ENCODE data around the gene ITGA5.
A peak's percentile ranks its signal among the peaks of the same experiment; 100 is the strongest.

ITGA5 gene
- total RNA-seq, result 225 to 474 (median 362) reads per million in 17 experiments

DNA sequence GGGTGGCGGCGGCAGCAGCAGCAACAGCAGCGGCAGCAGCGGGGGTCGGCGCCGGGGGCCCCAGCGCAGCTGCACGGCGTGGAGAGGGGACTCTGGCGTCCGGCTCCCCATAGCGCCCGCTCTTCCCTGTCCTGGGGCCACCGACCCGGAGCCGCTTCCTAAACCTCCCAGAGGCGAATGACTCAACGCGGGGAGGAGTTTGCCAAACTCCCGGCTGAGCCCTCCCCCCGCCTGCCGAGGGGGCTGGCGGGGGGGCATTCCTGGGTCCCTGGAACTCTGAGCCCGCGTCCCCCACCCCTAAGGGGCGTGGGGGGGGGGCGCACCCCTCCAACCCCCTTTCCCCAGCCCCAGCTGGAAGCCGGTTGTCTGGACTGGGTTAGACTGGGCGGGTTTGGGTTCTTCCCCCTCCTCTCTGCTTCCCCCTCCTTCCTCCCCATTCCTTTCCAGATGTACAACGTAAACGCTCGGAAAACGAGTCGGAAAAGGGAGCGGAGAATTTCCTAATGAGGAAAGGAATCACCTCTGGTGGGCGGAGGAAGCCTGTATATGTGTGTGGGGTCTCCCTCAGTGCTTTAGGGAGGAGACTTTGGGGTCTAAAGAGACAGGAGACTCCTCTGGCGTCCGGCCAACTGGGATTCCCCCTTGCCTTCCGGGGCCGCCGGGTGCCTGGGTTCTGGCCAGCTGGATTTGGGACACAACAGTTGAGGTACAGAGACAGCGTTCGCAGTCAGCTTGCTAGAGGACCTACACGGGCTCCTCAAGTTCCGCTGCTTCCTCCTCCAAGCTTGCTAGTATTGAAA is at the start of gene ITGA5:
Gene ITGA5 (minus strand): TSS at position 179 of the 800 bp plus-strand sequence. CDS start 68 bp downstream, at position 111.
- DNase-seq, result peak in 3 of 4 experiments; percentile 70 to 87 (median 82)

DNA sequence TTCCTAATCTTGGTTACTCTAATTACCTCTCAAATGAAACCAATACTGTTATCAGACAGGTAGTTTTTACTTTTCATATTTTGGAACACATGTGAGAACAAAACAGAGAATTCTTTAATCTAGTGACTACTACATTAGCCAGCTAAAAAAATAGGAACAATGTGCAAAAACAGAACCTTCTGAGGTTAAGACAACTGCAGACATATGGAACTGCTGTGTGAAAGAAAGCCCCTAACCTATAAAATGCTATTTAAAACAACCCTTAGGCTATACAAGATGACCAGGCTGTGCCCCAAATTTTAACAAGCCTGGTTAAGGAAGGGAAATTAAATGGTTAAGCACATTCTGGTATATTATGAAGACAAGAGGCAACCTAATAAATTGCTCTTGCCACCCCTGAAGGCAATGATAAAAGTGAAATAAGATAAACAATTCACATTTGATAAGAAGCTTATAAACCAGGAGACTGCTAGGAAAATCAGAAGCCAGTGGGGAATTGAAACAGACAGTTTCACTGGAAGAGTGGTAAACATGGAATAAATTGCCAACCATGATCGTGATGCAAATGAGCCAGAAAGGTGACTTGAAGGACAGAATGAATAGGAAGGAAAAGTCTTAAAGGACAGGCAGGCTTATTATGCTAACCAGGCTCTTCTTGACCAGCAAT is 46.9 kb upstream of the ITGA5 start:
- peak in 1 of 4 experiments; percentile 28 for DNase-seq

DNA sequence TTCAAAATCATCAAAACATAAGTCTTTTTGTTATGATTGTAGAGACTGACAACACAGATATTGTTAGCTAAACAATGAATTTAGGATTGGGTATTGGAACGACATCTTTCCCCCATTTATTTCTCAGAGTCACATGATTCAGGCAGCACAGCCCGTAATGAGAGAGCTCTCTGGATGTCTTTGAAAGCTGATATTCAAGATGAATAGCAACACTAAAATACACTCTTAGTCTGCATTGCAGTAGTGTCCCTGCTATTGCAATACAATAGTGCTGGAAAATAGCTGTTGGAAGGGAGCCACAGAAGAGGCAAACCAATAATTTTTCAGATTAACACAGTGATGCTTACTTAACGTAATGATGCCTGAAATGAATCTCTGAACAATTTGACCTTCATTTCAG is 44.4 kb upstream of the ITGA5 start:
- no peak for DNase-seq

DNA sequence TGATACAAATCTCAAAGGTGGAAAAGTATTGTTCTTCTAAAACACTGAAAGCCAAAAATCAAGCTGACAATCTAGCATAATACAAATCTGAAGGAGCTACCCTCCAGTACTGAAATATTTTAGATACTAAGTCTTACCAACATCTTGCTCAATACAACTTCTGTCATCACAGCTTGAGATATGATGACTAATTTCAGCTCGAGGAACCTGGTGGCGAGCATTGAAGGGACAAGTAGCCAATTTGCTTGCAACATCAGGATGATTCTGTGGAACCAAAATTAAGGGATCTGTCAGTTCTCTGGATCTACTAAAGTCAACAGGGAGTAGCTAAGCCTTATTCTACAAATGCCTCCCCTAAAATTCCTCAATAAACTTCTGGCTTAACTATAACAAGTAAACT is 44.0 kb upstream of the ITGA5 start:
- peak; percentile 81 to 94 (median 88) for DNase-seq

DNA sequence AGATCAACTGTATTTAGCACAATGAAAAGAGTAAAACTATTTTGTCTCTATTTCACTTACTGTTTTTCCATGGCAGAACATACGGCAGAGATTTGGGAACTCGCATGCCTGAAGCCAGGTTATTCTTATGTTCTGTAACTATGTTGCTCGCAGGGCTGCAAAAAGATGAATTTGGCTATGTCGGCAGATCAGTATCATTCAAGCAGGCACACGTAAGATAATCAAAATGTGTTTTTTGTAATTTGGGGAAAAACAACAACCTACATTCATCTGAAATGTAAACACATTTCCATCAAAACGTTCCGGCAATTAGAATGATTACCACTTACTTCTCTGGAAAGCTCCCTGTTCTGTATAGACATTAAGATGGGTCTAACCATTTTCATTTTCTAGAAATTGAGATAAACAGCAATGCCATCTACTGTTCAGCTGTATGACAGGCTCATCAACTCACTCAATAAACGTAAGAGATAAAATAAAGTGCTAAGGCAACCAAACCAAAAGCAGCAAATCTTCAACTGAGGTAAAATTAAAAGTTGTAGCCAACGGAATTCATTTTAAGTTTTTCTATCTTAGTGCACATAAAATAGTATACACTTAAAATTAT is 41.4 kb upstream of the ITGA5 start:
- no peak for DNase-seq

DNA sequence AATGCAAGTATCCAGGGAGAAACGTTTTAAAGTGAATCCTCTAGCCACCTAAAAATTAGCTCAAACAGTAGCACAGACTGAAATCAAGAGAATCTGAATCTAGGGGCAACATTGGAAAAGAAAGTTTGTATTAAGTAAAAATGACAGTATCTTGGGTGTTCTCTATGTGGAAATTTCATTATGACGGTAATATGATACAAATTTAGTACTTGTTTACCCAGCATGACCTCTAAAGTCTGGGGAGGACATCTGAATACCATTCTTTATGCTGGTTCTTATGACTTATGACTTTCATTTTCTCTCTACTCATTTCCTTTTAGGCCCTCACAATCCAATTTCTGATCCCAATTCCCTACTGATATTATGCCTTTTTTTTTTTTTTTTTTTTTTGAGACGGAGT is 40.3 kb upstream of the ITGA5 start:
- no peak for DNase-seq

DNA sequence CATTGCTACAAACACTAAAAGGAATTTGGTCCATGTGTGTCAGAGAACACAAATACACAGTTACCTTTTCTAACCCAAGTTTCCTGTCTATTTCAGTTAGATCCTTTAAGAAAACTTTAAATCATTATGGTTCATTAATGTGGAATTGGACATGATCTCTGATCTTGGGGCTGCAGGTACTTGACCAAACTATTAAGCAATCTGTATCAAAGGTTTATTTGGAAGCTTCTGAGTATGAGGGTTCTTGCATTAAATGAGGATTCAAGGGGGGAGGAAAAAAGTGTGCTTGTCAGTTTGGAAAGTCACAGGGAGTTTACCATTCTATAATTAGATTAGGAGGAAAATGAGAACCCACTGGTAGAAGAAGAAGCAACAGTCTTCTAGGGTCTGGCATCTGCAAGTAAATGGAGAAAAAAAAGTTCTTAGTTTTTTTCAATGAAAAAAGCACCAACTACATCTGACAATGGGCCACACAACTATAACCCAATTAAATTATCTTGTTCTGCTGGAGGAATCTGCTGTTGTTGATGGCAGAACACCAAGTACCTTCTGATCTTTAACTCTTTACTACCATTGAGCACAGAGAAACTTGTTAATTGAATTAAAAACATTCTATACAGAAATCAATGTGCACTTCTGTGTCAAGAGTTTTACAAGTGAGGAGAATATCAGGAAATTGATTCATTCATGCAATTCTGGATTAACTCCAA is 36.8 kb upstream of the ITGA5 start:
- no peak for DNase-seq

DNA sequence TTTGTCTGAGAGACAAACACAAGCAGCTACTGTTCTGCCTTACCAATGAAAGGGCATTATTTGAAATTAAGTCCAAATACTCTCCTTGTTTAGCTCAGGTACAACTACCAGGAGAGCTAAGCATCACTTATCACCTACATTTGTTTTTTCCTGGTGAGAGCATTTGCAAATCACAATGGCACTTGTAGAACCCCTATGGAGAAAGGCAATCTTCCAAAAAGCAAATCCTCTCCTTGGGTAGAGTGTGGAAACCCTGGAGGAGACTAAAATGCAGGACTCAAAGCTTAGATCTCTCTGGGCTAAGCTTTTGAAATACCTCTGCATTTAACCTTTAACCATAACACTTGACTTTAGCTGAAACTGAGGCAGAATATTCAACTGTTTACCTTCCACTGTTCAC is 33.6 kb upstream of the ITGA5 start:
- no peak for DNase-seq

DNA sequence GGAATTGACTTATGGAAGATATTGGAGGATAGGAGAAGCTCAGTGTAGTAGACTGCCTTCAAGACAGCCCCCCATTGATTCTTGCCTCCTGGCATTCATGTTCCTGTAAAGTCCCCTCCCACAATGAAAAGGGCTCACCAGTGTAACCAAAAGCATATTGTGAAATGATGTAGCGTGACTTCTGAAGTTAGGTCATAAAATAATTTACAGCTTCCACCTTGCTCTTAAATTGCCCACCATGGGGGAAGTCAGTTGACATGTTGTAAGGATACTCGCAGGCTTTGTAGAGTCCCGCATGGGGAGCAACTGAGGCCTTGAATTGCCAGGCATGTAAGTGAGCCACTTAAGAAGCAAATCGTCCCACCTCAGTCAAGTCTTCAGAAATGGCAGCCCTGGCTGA is 29.3 kb upstream of the ITGA5 start:
- peak; percentile 29 to 71 (median 47) for DNase-seq

DNA sequence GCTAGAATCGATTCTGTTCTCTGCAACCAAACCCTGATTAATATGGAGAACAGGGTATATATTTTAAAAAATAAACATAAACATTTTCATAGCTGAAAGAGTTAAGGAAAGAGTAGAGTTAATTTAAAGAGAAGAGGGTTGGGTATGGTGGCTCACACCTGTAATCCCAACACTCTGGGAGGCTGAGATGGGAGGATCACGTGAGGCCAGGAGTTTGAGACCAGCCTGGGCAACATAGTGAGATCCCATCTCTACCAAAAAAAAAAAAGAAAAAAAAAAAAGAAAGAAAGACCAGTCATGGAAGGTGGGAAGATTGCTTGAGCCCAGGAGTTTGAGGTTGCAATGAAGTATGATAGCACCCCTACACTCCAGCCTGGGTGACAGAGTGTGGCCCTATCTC is 28.9 kb upstream of the ITGA5 start:
- no peak for DNase-seq

DNA sequence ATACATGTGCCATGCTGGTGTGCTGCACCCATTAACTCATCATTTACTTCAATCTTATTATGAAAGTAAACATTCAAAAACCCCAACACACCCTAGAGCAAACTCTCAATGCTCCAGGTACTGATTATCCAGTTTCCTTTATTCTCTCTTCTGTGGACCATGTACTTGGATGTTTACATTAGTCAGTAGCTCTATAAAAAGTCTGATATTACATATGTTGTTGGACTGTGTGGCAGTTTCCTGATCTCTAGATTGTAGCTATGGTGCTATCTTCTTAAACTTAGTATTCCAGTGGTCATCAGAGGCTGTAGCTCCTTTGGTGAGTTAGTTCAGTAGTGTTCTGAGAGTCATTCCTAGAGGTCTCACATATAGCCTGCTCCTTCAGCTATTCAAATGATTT is 25.1 kb upstream of the ITGA5 start:
- DNase-seq, result no peak

DNA sequence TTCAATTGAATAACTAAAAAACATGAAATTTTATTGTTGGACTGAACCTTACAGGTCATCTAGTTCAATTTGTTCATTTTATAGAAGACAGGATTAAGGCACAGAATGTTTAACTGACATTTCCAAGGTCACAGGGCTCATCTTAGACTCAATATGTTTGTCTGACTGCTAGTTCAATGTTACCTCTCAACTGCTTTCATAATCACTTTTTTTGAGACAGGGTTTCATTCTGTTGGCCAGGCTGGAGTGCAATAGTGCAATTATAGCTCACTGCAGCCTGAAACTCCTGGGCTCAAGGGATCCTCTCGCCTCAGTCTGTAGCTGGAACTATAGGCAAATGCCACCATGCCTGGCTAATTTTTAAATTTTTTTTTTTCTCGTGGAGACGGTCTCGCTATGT is 24.4 kb upstream of the ITGA5 start:
- DNase-seq, result no peak

DNA sequence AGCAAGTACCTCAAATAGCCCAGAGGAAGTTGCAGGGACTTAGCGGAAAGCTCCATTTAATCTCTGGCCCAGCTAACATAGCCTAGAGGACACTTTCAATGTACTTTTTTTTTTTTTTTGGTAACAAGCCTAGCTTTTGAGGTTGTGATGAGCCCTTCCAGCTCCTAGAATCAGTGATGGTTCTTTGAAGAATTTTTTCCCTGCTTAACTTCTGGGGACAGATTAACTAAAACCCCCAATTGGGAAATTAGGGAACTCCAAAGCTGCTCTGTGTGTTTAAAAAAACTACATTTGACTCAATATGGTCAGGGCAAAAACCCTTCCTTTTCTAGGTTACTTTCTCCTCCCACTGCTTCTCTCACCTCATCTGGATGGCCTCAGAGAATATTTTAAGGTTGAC is 23.9 kb upstream of the ITGA5 start:
- peak in 3 of 4 experiments; percentile 31 to 51 (median 33) for DNase-seq

DNA sequence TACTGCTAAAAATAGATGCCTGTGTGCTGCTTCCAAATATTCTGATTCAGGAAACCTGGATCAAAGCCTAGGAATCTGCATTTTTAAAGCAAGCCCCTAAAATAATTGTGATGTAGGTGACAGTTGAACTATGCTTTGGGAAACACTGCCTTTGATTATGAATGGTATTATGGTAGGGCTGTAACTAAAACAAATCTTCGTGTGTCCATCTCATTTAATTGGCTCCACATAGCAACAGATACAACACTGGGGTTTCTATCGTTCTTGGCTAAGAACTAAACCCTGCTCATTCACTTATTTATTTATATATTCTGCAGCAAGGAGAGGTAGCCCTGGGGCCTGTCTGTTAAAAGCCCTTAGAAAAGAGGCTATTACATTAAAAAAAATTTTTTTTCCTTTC is 23.0 kb upstream of the ITGA5 start:
- no peak for DNase-seq

DNA sequence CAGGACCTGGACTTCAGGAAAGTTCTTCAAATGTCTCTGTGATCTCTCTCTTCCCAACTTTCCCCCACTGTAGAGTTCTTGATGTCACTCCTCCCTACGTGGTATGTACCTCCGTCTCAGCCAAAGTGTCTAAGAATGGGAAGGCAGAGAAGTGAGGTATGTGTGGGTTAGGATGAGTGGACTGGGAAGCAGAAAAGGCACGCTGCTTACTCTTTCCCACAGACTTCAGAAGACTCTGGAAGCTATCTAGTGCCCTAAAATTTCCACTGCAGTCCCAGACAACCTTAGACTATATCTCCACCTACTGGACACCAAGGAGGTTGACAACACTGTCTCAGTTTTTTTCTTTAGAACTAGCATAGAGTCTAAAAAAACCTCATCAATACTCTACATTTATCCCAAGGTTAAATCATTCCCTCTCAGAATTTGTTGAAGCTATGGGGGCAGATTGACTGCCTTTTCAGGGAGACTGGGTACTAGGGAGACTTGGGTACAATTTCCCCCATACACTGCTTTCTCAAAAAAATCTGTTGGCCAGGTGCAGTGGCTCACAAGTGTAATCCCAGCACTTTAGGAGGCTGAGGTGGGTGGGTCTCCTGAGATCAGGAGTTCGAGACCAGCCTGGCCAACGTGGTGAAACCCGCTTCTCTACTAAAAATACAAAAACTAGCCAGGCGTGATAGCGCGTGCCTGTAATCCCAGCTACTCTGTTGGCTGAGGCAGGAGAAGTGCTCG is 20.6 kb upstream of the ITGA5 start:
- peak; percentile 48 to 84 (median 69) for DNase-seq

DNA sequence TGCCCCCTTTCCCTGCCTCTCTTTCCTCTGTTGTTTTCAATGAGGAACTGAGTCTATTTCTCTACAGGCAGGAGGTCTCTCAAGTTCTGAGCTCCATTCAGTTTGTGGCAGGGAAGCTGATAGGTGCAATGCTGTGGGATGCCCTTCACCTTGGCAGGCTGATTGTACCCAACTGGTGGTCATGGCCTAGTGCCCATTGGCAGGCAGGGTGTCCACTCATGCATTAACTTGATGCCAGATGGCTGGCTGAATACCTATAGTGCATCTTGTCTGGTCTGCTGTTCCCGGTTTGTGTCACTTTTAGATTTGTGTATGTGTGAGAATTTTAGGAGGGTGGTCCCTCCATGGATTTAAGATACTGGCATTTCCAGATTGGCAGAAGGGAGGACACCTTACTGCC is 20.0 kb upstream of the ITGA5 start:
- DNase-seq, result no peak

DNA sequence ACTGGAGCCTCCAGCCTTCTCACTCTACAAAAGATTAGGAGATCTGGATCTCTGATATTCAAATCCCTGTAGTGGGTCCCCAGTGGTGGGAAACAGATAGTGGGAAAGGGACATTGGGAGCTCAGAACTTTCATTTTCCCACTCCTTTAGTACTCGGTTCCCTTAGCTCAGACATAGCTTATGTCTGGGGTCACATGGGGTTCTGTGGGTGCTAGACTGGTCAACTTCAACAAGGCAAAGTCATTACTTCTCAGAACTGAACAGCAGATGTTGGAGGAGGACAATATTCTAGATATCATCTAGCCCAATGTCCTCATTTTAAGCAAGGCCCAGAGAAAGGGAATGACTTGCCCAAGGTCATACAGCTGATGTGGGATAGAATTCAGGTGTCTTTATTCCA is 19.5 kb upstream of the ITGA5 start:
- peak in 3 of 4 experiments; percentile 36 to 43 (median 40) for DNase-seq

DNA sequence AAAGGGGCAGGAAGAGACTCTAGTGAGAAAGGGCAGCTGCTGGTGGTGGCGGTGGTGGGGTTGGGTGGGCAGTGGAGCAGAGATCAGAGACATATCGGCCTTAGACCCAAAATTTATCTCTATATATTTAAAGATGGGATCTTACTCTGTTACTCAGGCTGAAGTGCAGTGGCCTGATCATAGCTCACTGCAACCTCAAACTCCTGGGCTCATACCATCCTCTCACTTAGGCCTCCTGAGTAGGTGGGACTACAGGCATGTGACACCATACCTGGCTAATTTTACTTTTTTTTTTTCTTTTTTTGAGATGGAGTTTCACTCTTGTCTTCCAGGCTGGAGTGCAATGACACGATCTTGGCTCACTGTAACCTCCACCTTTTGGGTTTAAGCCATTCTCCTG is 18.6 kb upstream of the ITGA5 start:
- DNase-seq, result no peak

DNA sequence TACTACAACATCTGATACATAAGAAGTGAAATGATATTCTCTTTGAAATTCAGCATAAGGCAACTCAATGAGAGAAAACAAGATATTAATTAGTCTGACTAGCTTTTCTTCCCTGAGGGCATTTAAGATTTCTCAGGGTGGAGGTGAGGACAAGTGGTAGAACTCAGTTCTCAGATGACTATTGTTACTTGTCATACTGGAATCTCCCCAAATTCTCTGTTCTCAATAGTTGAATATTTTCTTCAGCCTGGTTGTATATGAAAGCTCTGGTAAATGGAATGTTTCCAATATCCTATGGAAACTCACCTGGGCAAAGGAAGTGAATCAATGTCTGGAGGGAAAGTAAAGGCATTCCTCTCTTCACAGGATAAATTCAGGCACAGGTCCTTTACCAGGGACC is 18.2 kb upstream of the ITGA5 start:
- no peak for DNase-seq

DNA sequence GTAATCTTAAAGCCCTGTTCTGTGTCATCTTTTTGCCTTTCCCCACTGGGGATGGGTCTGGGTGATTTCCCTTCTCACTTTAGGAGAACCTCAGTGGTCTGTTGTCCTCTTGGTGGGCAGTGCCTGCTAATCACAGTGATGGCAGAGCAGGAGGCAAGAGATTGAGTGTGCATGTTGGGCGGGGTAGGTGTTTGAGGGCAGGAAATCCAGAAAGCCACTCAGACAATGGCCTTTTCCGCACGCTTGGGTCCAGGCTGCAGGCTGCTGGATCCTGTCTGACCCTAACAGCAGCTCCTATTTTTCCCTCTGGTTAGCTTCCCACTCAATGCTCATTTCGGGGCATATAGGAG is 13.7 kb upstream of the ITGA5 start:
- DNase-seq, result no peak

DNA sequence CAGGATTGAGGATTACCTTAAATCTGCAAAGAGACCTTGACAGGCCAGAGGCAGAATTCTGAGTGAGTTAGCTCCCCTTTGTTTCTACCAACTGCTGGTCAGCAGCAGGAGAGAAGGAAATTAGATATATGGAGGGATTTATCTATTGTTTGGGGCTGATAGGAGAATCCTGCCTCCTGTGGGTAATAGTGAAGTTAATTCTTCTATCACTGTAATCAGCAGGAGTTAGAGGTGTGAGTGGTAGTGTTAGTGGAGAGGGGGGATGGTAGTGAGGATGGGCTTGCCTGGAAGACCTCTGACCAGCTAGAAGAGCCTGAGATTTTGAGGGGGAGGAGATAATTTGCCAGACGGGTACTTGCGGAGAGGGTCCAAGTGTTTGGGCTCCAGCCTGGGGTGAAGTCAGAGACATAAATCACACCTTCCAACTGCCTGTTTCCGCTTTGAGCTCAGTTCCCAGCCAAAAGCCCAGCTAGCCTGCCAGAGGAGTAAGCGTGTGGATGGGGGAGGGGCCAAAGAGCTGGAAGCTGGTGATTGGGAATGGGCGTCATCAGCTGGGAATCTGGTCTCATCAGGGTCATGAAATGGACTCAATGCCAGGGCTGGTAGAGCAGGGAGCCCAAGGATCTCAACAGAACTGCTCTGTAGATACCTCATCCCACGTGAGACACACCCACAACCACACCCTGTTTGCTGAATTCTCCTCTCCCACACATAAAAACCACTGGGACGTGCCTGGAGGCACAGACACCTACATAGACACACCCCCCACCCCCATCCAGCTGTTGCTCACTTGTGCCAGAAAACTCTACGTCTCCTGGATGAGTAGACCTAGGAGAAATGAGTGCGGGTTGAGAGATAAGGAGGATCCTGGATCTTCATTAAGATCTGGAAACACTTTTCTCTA is 13.1 kb upstream of the ITGA5 start:
- peak in 2 of 4 experiments; percentile 34 to 36 for DNase-seq
